ENCODE data around the gene IL32.

IL32 gene

DNA sequence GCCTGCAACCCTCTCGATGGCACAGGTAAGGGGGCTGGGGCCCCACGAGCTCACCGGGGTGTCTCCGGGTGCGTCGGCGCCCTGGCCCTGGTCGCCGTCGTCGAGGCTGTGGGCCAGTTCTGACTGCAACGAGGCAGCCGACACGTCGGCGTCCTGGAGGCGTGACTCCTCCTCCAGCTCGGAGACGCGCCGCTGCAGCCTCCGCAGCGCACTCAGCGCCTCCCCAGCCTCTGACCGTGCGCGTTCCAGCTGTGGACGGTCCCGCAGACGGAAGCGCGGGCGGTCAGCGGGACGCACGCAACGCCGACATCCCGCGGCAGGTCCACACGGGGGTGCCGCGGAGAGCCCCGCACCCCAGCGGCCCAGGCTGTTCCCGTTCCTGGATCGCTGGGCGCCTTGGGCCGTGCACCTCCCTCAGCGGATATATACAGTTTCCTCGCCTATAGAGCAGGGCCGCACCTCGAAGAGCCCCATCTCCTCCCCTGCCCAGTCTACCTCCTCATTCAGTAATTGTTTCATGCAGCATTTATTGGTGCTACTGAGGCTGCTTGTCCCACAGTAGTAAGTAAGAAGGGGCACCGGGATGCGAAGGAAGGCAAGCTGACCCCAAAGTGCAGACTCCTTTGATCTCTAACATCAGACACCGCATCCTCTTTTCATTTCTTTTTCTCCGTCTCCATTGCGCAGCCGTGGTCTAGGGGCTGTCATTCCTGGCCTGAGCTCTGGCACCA lies 35.8 kb upstream of the IL32 start:
- H3K4me3 ChIP-seq (ENCODE audit: low read length) = no peak overlapping the region
- no peak for DNase-seq (ENCODE audit: low read depth)
- TF ChIP-seq, protein P1, sequence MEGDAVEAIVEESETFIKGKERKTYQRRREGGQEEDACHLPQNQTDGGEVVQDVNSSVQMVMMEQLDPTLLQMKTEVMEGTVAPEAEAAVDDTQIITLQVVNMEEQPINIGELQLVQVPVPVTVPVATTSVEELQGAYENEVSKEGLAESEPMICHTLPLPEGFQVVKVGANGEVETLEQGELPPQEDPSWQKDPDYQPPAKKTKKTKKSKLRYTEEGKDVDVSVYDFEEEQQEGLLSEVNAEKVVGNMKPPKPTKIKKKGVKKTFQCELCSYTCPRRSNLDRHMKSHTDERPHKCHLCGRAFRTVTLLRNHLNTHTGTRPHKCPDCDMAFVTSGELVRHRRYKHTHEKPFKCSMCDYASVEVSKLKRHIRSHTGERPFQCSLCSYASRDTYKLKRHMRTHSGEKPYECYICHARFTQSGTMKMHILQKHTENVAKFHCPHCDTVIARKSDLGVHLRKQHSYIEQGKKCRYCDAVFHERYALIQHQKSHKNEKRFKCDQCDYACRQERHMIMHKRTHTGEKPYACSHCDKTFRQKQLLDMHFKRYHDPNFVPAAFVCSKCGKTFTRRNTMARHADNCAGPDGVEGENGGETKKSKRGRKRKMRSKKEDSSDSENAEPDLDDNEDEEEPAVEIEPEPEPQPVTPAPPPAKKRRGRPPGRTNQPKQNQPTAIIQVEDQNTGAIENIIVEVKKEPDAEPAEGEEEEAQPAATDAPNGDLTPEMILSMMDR (conservative IDR thresholded peaks at IDR 0.05; ENCODE audit: low read depth, low read length) = no peak

DNA sequence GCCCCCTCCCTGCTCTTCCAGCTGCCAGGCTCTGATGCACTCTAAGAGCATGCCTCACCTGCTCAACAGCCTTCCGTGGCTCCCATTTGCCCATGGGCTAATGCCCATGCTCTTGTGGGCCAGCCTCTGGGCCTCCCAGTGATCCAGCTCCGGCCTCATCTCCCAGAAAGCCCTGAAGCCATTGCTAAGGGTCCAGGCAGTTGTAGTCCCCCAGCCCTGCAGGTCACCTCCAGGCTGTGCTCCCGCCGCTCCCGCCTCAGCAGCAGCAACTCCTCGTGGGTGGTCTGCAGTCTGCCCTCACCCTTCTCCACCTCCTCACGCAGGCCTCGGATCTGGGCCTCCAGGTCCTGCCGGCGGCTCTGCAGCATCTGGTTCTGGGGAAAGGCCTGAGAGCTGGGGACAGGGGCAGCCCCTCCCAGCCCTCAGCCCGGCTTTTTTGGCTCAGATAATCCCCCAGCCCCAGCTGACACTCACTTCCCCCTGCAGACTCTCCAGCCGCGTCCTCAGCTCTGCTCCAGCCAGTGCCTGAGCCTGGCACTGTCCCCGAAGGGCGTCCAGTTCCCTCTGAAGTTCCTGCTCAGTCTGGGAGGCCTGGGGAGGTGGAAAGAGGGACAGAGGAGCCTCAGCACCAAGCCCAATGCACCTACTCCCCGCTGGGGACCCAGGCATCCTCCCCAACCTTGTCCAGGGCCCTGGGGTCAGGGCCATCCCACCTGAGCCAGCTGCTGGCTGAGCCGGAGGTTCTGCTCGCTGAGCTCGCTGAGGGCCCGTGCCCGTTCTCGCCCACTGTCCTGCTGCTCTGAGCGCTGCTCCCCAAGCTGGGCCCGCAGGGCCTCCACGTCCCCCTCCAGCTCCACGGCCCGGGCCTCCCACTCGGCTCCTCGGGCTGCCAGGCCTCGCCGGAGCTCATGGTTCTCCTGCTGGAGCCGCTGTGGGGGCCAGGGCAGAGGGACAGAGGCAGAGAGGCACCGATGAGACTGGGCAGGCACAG lies 34.9 kb upstream of the IL32 start:
- TF ChIP-seq, protein P1 (conservative IDR thresholded peaks at IDR 0.05; ENCODE audit: low read depth, low read length) = no peak
- DNase-seq (ENCODE audit: low read depth) = no peak
- H3K4me3 ChIP-seq (ENCODE audit: low read length) = no peak overlapping the region

DNA sequence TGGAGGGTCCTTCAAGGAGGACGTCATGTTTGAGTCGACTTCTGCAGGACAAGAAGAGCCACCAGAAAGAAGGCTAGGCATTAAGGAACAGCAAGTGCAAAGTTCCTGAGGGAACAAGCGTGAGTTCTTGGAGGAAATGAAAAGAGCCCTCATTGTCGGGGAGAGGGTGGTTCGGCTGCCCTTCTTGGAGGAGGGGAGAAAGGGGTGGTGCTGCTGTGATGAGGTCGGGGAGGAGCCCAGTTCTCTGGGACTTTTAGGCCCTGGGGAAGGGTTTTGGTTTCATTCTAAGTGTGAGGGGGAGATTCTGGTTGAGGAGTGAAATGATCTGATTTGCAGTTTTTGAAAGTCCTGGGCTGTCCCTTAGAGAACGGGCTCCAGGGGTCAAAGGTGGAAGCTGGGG lies 32.8 kb upstream of the IL32 start:
- TF ChIP-seq, protein P1 (conservative IDR thresholded peaks at IDR 0.05; ENCODE audit: low read depth, low read length) = no peak
- no peak overlapping the region for H3K4me3 ChIP-seq (ENCODE audit: low read length)
- DNase-seq (ENCODE audit: low read depth) = no peak

DNA sequence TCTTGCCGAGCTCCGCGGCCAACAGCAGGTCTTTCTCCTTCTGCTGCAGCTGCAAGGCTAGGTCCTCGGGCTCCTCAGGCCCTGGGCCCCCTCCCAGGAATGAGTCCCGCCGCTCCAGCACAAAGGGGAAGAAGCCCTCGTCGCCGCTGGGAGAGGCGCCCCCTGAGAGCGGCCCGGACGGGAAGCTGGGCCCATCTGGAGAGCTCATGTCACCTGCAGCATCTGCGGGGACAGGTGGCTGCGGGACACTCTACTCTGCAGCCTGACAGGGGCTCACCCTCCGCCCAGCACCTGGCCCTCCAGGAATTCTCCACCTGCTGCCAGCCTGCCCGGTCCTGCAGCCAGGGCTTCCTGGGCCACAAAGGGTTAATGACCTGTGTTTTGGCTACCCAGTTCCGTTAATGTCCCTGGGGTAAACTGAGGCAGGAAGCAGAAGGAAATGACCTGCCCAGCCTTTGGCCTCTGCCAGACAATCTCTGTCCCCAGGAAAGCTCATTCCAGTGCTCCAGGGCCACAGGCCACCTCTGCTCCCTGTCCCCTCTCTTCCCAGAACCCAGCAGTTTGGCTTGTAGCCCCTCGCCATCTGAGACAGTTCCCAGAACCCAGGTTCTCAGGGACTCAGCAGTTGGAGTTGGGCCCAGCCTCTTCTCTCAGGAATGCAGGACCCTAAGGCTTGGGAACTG lies 30.0 kb upstream of the IL32 start:
- no peak overlapping the region for H3K4me3 ChIP-seq (ENCODE audit: low read length)
- TF ChIP-seq, protein P1 (conservative IDR thresholded peaks at IDR 0.05; ENCODE audit: low read depth, low read length) = no peak

DNA sequence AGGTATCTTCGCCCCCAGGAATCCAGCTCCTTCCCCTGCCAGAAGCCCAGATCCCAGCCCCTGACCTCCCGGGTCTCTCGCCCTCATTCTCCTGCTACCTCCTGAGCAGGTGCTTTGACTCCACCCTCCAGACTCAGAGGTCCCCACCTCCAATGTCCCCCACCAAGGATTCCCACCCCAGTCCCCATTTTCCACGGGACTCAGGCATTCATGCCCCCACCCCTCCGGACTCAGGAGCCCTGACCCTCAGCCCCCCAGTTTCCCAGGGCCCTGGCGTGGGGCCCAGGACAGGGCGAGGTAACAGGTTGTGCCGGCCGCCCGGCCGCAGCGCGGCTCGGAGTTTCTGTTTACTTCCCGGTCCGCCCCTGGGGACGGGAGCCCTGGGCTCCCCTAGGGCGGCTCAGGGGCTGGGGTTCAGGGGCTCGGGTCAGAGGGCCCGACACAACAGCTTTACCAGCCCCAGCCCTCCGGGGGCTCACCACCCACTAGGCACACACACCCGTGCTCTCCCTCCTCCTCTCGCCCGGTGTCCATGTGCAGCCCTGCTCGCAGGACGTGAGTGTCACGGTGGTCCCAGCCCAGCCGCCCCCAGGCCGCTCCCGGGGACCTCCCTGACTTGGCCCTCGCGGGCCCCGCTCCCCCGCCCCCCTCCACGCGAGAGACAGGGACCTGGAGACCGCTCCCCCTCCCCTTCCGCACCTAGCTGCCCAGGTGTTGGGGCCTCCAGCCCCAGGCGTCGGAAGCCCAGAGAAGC lies 29.3 kb upstream of the IL32 start:
- TF ChIP-seq, protein P1 (conservative IDR thresholded peaks at IDR 0.05; ENCODE audit: low read depth, low read length) = no peak
- no peak overlapping the region for H3K4me3 ChIP-seq (ENCODE audit: low read length)
- DNase-seq (ENCODE audit: low read depth) = no peak

More for the DNA sequence above, 30.0 kb upstream of the IL32 start:
- DNase-seq (ENCODE audit: low read depth) = no peak

DNA sequence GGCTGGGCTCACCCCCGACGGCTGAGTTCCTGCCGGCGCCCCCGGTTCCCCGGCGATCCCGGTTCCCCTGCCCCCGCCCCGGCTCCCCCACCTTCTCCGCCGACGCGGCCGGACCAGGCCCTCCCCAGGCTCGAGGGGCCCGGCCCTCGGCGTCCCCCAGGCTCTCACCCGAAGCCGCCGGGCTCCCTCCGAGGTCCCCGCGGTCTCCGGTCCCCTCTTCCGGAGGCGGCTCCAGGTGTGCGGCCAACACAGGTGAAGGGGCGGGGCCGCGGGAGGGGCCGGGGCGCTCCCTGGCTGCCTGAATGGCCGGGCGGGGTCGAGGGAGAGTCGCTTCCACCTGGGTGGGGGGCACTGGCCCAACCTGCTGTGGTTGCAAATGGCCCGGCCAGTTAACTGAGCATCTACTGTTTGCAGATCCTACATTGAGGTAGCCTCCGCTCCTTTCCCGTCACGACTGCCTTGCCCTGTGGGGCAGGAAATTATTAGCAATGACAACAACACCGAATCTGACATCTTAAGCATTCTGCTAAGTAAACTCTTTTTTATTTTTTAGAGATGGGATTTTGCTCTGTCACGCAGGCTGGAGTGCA lies 28.6 kb upstream of the IL32 start, which contains the start of gene BICDL2:
Gene BICDL2 (minus strand): TSS at position 219 of the 590 bp plus-strand sequence. CDS start 1,448 bp downstream, outside the sequence.
- TF ChIP-seq, protein P1 (conservative IDR thresholded peaks at IDR 0.05; ENCODE audit: low read depth, low read length) = no peak
- no peak within 1 kb of the TSS for H3K4me3 ChIP-seq (ENCODE audit: low read length)
- no peak for DNase-seq (ENCODE audit: low read depth)
